BLaER1 (cell line): ENCODE results near the gene SCFD1.
A peak's percentile ranks its signal among the peaks of the same experiment; 100 is the strongest.

Experiments used
- H3K27ac ChIP-seq: shearing (Covaris generic); formaldehyde crosslinking; 2 replicates; pipeline ENCODE4 v1.8.1; 2022
- H3K27me3 ChIP-seq: shearing (Covaris generic); formaldehyde crosslinking; 2 replicates; pipeline ENCODE4 v1.8.1; 2022
- H3K36me3 ChIP-seq: shearing (Covaris generic); formaldehyde crosslinking; 2 replicates; pipeline ENCODE4 v1.8.1; 2022
- H3K4me1 ChIP-seq: shearing (Covaris generic); formaldehyde crosslinking; 2 replicates; pipeline ENCODE4 v1.8.1; 2022
- H3K4me2 ChIP-seq: shearing (Covaris generic); formaldehyde crosslinking; 2 replicates; pipeline ENCODE4 v1.8.1; 2022
- H3K4me3 ChIP-seq: shearing (Covaris generic); formaldehyde crosslinking; 2 replicates; pipeline ENCODE4 v1.8.1; 2022
- H3K9ac ChIP-seq: shearing (Covaris generic); formaldehyde crosslinking; 2 replicates; pipeline ENCODE4 v1.8.1; 2022
- H3K9me3 ChIP-seq: shearing (Covaris generic); formaldehyde crosslinking; 2 replicates; pipeline ENCODE4 v1.8.1; 2022
- H4K20me1 ChIP-seq: shearing (Covaris generic); formaldehyde crosslinking; 2 replicates; pipeline ENCODE4 v1.8.1; 2022
- Cebpa-rat ChIP-seq: shearing (Covaris generic); IDR thresholded peaks from 2 replicates; pipeline ENCODE4 v1.8.1; 2022

SCFD1 gene

GRCh38 chr14:30691751-30692398 is 69.8 kb downstream of the SCFD1 start:
- Histone ChIP-seq H3K36me3 (peaks cover 18% of the 10 kb centered on the region), H3K27me3 (no peaks in the 10 kb centered on the region), H3K4me3 (no peak overlapping the region), H3K4me2 (peak overlapping the region; percentile 58), H3K9me3 (no peaks in the 10 kb centered on the region), H3K27ac (no peak overlapping the region), H4K20me1 (no peaks in the 10 kb centered on the region), H3K9ac (no peak overlapping the region), H3K4me1 (peaks cover 11% of the 10 kb centered on the region)
- TF ChIP-seq Cebpa-rat: no peak

GRCh38 chr14:30692669-30693068 is 70.5 kb downstream of the SCFD1 start:
- H3K4me3 ChIP-seq: no peak overlapping the region

GRCh38 chr14:30698463-30698862 is 76.3 kb downstream of the SCFD1 start:
- peaks cover 12% of the 10 kb centered on the region for H3K4me1 ChIP-seq
- peaks cover 52% of the 10 kb centered on the region for H3K36me3 ChIP-seq
- H3K9ac ChIP-seq: no peak overlapping the region
- peak overlapping the region; percentile 37; the same call in 1 of the 2 replicates for H3K27ac ChIP-seq
- no peaks in the 10 kb centered on the region for H3K27me3 ChIP-seq
- H3K4me3 ChIP-seq: no peak overlapping the region
- H4K20me1 ChIP-seq: no peaks in the 10 kb centered on the region
- no peaks in the 10 kb centered on the region for H3K9me3 ChIP-seq
- peak overlapping the region; percentile 46 for H3K4me2 ChIP-seq
- no peak for TF ChIP-seq Cebpa-rat

More at GRCh38 chr14:30692669-30693068, 70.5 kb downstream of the SCFD1 start:
- Histone ChIP-seq H3K36me3 (peaks cover 25% of the 10 kb centered on the region), H3K9ac (no peak overlapping the region), H3K4me2 (no peak overlapping the region), H3K9me3 (no peaks in the 10 kb centered on the region), H3K27ac (no peak overlapping the region), H4K20me1 (no peaks in the 10 kb centered on the region), H3K4me1 (peaks cover 12% of the 10 kb centered on the region), H3K27me3 (no peaks in the 10 kb centered on the region)
- TF ChIP-seq Cebpa-rat: no peak

GRCh38 chr14:30706704-30707103 is 84.6 kb downstream of the SCFD1 start:
- Histone ChIP-seq H3K4me3 (no peak overlapping the region), H4K20me1 (no peaks in the 10 kb centered on the region), H3K27me3 (no peaks in the 10 kb centered on the region), H3K36me3 (peaks cover 27% of the 10 kb centered on the region), H3K27ac (no peak overlapping the region), H3K4me2 (no peak overlapping the region), H3K9ac (no peak overlapping the region), H3K4me1 (no peaks in the 10 kb centered on the region), H3K9me3 (no peaks in the 10 kb centered on the region)
- TF ChIP-seq Cebpa-rat: no peak

GRCh38 chr14:30708157-30708556 is 86.0 kb downstream of the SCFD1 start:
- Histone ChIP-seq H3K4me2 (no peak overlapping the region), H3K36me3 (peaks cover 33% of the 10 kb centered on the region), H3K4me3 (no peak overlapping the region), H3K9ac (no peak overlapping the region), H3K9me3 (no peaks in the 10 kb centered on the region), H4K20me1 (no peaks in the 10 kb centered on the region), H3K4me1 (no peaks in the 10 kb centered on the region), H3K27me3 (no peaks in the 10 kb centered on the region), H3K27ac (no peak overlapping the region)
- TF ChIP-seq Cebpa-rat: no peak

- H3K36me3 ChIP-seq: peaks cover 33% of the 10 kb centered on the region
- H3K4me2 ChIP-seq: no peak overlapping the region
- TF ChIP-seq Cebpa-rat: no peak
- H3K9me3 ChIP-seq: no peaks in the 10 kb centered on the region
- no peak overlapping the region for H3K9ac ChIP-seq
- no peak overlapping the region for H3K27ac ChIP-seq
- H3K27me3 ChIP-seq: no peaks in the 10 kb centered on the region
- H3K4me1 ChIP-seq: no peaks in the 10 kb centered on the region
- no peaks in the 10 kb centered on the region for H4K20me1 ChIP-seq
- H3K4me3 ChIP-seq: no peak overlapping the region
These were observed 87.1 kb downstream of the SCFD1 start for GRCh38 chr14:30709201-30709600.

- H3K27ac ChIP-seq: no peak overlapping the region
- no peaks in the 10 kb centered on the region for H3K4me1 ChIP-seq
- TF ChIP-seq Cebpa-rat: no peak
- H3K36me3 ChIP-seq: peaks cover 29% of the 10 kb centered on the region
- H4K20me1 ChIP-seq: no peaks in the 10 kb centered on the region
- H3K9ac ChIP-seq: no peak overlapping the region
- H3K4me2 ChIP-seq: no peak overlapping the region
- H3K4me3 ChIP-seq: no peak overlapping the region
- H3K27me3 ChIP-seq: no peaks in the 10 kb centered on the region
- no peaks in the 10 kb centered on the region for H3K9me3 ChIP-seq
These were observed 88.8 kb downstream of the SCFD1 start for GRCh38 chr14:30710876-30711275.

- no peak for TF ChIP-seq Cebpa-rat
- H3K4me1 ChIP-seq: peaks cover 32% of the 10 kb centered on the region
- H3K9me3 ChIP-seq: peaks cover 9% of the 10 kb centered on the region; the same call in 1 of the 2 replicates
- H3K4me2 ChIP-seq: no peak overlapping the region
- H3K27me3 ChIP-seq: no peaks in the 10 kb centered on the region
- no peak overlapping the region for H3K27ac ChIP-seq
- H3K36me3 ChIP-seq: peaks cover 18% of the 10 kb centered on the region
- no peak overlapping the region for H3K9ac ChIP-seq
- H4K20me1 ChIP-seq: no peaks in the 10 kb centered on the region
- no peak overlapping the region for H3K4me3 ChIP-seq
These were observed 97.0 kb downstream of the SCFD1 start for GRCh38 chr14:30719137-30719536.

- Histone ChIP-seq H3K4me3 (no peak overlapping the region), H3K4me1 (peaks cover 40% of the 10 kb centered on the region), H4K20me1 (no peaks in the 10 kb centered on the region), H3K9me3 (peaks cover 22% of the 10 kb centered on the region), H3K36me3 (peaks cover 51% of the 10 kb centered on the region), H3K27me3 (no peaks in the 10 kb centered on the region), H3K9ac (peak overlapping the region; percentile 62), H3K27ac (peak overlapping the region; percentile 61), H3K4me2 (peak overlapping the region; percentile 70)
- TF ChIP-seq Cebpa-rat: no peak
These were observed 103.6 kb downstream of the SCFD1 start for GRCh38 chr14:30725763-30726162.

GRCh38 chr14:30728471-30728870 is 106.4 kb downstream of the SCFD1 start:
- Histone ChIP-seq H3K4me1 (peaks cover 14% of the 10 kb centered on the region), H3K36me3 (peaks cover 54% of the 10 kb centered on the region), H3K4me3 (no peak overlapping the region), H3K27me3 (no peaks in the 10 kb centered on the region), H4K20me1 (no peaks in the 10 kb centered on the region), H3K4me2 (no peak overlapping the region), H3K9ac (no peak overlapping the region), H3K27ac (no peak overlapping the region), H3K9me3 (peaks cover 19% of the 10 kb centered on the region)
- TF ChIP-seq Cebpa-rat: no peak
